HCT116 (cell line): Measurements from ENCODE around the gene EXOC4. TPM values are rescaled to one million over a fixed set of nuclear protein-coding genes. Genes with fewer than 3 reads are reported as not detected.

Source experiments
- ATAC-seq: fragments of 200-7000 bp; cut with Tn5 transposase; 2 replicates; pipeline ENCODE4 v1.9.1; 2020; ENCODE audit warnings: mild to moderate bottlenecking, moderate library complexity
- BruUV-seq: library from RNA; stranded (reverse); fragments of 400-500 nt; replicated peaks from 2 replicates; lab custom pipeline; 2021; lab: Mats Ljungman, UMichigan
- CTCF ChIA-PET: fragments of 300-600 bp; sonication (Branson Sonifier 250); formaldehyde crosslinking; loops from one replicate; lab custom pipeline; 2021; ENCODE audit warnings: antibody characterized with exemption; lab: Charles Lee
- POLR2A ChIA-PET: fragments of 300-600, 350-600 bp; sonication (Branson Sonifier 250); formaldehyde crosslinking; loops from one replicate; lab custom pipeline; 2021; ENCODE audit warnings: antibody characterized with exemption; lab: Charles Lee
- RAD21 ChIA-PET, 2 experiments: fragments of 300-600 bp; sonication (Branson Sonifier 250); formaldehyde crosslinking; loops; one replicate each; lab custom pipeline; 2023; ENCODE audit warnings: low total read pairs in 2 of 2; ENCODE audit not compliant: uncharacterized antibody in 2 of 2, unreplicated experiment in 2 of 2, low non-redundant PET in 1 of 2; lab: Charles Lee
- DNase-seq: peaks from one replicate; pipeline ENCODE4 v3.0.0-alpha.2; 2010; ENCODE audit warnings: low read depth, low spot score
- H2AFZ ChIP-seq: fragments of 200-600 bp; shearing (Covaris generic), sonication (generic); 2 replicates; pipeline ENCODE4 v1.6.1; 2017; ENCODE audit warnings: low read depth, mixed run types, mixed read lengths, antibody characterized with exemption, low read length; ENCODE audit not compliant: poor library complexity, severe bottlenecking
- H3K27ac ChIP-seq: 2 replicates; pipeline ENCODE4 v1.5.1; 2012; ENCODE audit warnings: low read depth, low read length
- H3K27me3 ChIP-seq: fragments of 200-600 bp; sonication (generic); 2 replicates; pipeline ENCODE4 v1.6.1; 2016; ENCODE audit warnings: mixed run types, low read length, mixed read lengths; ENCODE audit not compliant: insufficient read depth
- H3K36me3 ChIP-seq, 2 experiments: fragments of 200-500 bp in 1 of 2; fragments of 200-600 bp in 1 of 2; sonication (Bioruptor generic) in 1 of 2; sonication (generic) in 1 of 2; 2 replicates each; pipeline versions ENCODE4 v1.5.1 to v1.6.1; 2014 to 2016; ENCODE audit warnings: low read length in 2 of 2, inconsistent platforms in 1 of 2, mixed read lengths in 1 of 2, mixed run types in 1 of 2; ENCODE audit not compliant: insufficient read depth in 2 of 2, control insufficient read depth in 1 of 2
- H3K4me1 ChIP-seq, 2 experiments: fragments of 200-600 bp in 1 of 2; sonication (generic) in 1 of 2; 2 replicates each; pipeline versions ENCODE4 v1.5.1 to v1.6.1; 2012 to 2017; ENCODE audit warnings: low read length in 2 of 2, inconsistent platforms in 1 of 2, mild to moderate bottlenecking in 1 of 2, mixed read lengths in 1 of 2, mixed run types in 1 of 2, moderate library complexity in 1 of 2; ENCODE audit not compliant: insufficient read depth in 2 of 2, control insufficient read depth in 1 of 2
- H3K4me2 ChIP-seq: fragments of 200-600 bp; sonication (generic); 2 replicates; pipeline ENCODE4 v1.6.1; 2017; ENCODE audit warnings: mixed run types, low read length, mixed read lengths
- H3K4me3 ChIP-seq, 2 experiments: fragments of 200-600 bp in 1 of 2; sonication (generic) in 1 of 2; replicated peaks in 1 of 2; 2 replicates each; pipeline ENCODE4 v1.5.1; 2011 to 2016; ENCODE audit warnings: low read length in 2 of 2, control low read depth in 1 of 2, low read depth in 1 of 2, mild to moderate bottlenecking in 1 of 2, mixed read lengths in 1 of 2, mixed run types in 1 of 2
- H3K79me2 ChIP-seq: fragments of 200-600 bp; sonication (generic); 2 replicates; pipeline ENCODE4 v1.6.1; 2017; ENCODE audit warnings: mild to moderate bottlenecking, mixed run types, low read length, moderate library complexity, mixed read lengths; ENCODE audit not compliant: insufficient read depth
- H3K9ac ChIP-seq: fragments of 200-600 bp; sonication (generic); 2 replicates; pipeline ENCODE4 v1.6.1; 2016; ENCODE audit warnings: low read length, mixed read lengths
- H3K9me2 ChIP-seq: fragments of 200-600 bp; sonication (generic), shearing (Covaris generic); 2 replicates; pipeline ENCODE4 v1.6.1; 2017; ENCODE audit warnings: mixed run types, mild to moderate bottlenecking, moderate library complexity; ENCODE audit not compliant: insufficient read depth
- H3K9me3 ChIP-seq, 2 experiments: fragments of 200-500 bp in 1 of 2; fragments of 200-600 bp in 1 of 2; sonication (Bioruptor generic) in 1 of 2; sonication (generic) in 1 of 2; 2 replicates each; pipeline ENCODE4 v1.6.1; 2014 to 2017; ENCODE audit warnings: low read length in 2 of 2, mixed read lengths in 2 of 2, inconsistent platforms in 1 of 2, low read depth in 1 of 2, mild to moderate bottlenecking in 1 of 2, mixed run types in 1 of 2, moderate library complexity in 1 of 2; ENCODE audit not compliant: control insufficient read depth in 1 of 2, insufficient read depth in 1 of 2
- H4K20me1 ChIP-seq: fragments of 200-600 bp; sonication (generic), shearing (Covaris generic); 2 replicates; pipeline ENCODE4 v1.6.1; 2017; ENCODE audit warnings: mixed run types, mild to moderate bottlenecking, moderate library complexity; ENCODE audit not compliant: insufficient read depth
- EGR1 ChIP-seq: IDR thresholded peaks from 2 replicates; pipeline ENCODE4 v1.6.1; 2012; ENCODE audit warnings: low read depth
- ELF1 ChIP-seq: IDR thresholded peaks from 2 replicates; pipeline ENCODE4 v1.6.1; 2012; ENCODE audit warnings: low read depth, borderline replicate concordance
- JUND ChIP-seq: IDR thresholded peaks from 2 replicates; pipeline ENCODE4 v1.6.1; 2012
- POLR2AphosphoS5 ChIP-seq: IDR thresholded peaks from 2 replicates; pipeline ENCODE4 v1.6.1; 2011; ENCODE audit warnings: mild to moderate bottlenecking, low read depth, low read length, moderate library complexity
- RAD21 ChIP-seq: IDR thresholded peaks from 2 replicates; pipeline ENCODE4 v1.6.1; 2012; ENCODE audit warnings: low read depth, mild to moderate bottlenecking
- SIN3A ChIP-seq: IDR thresholded peaks from 2 replicates; pipeline ENCODE4 v1.6.1; 2012; ENCODE audit warnings: low read depth
- SP1 ChIP-seq: IDR thresholded peaks from 2 replicates; pipeline ENCODE4 v1.6.1; 2012; ENCODE audit warnings: low read depth
- SRF ChIP-seq: IDR thresholded peaks from 2 replicates; pipeline ENCODE4 v1.6.1; 2012; ENCODE audit warnings: low read depth
- TCF7L2 ChIP-seq: IDR thresholded peaks from 2 replicates; pipeline ENCODE4 v1.7.0; 2011; ENCODE audit warnings: borderline replicate concordance, inconsistent platforms; ENCODE audit not compliant: insufficient read depth, insufficient read length; ENCODE audit errors: extremely low read depth
- YY1 ChIP-seq: IDR thresholded peaks from 2 replicates; pipeline ENCODE4 v1.6.1; 2011; ENCODE audit warnings: low read length, low read depth, moderate library complexity, mild to moderate bottlenecking; ENCODE audit not compliant: insufficient replicate concordance; ENCODE audit errors: extremely low read depth
- ZFX ChIP-seq: fragments of 450-650 bp; IDR thresholded peaks from 2 replicates; pipeline ENCODE4 v1.6.1; 2017
- ZNF274 ChIP-seq: fragments of 200-500 bp; sonication (Bioruptor generic); IDR thresholded peaks from 2 replicates; pipeline ENCODE4 v1.6.1; 2014; ENCODE audit warnings: mild to moderate bottlenecking, low read depth, low read length, inconsistent platforms
- intact Hi-C: fragments of 100-400 bp; cut with micrococcal nuclease; formaldehyde crosslinking; loops from 2 replicates; pipeline ENCODE4 v1.10.0; 2022
- total RNA-seq: library from RNA; stranded (reverse); gene quantifications from one replicate; pipeline ENCODE4 v1.2.1, GENCODE V29; 2021; ENCODE audit not compliant: unreplicated experiment
- TF ChIP-seq, protein P1 (sequence below): IDR thresholded peaks from 2 replicates; pipeline ENCODE4 v1.6.1; 2011; ENCODE audit warnings: mild to moderate bottlenecking, low read length, moderate library complexity; ENCODE audit not compliant: insufficient replicate concordance; ENCODE audit errors: extremely low read depth
- TF ChIP-seq, protein P2 (sequence below): IDR thresholded peaks from 2 replicates; pipeline ENCODE4 v1.6.1; 2012
- TF ChIP-seq, protein P3 (sequence below): IDR thresholded peaks from 2 replicates; pipeline ENCODE4 v1.6.1; 2012; ENCODE audit warnings: low read depth

EXOC4 gene
- total RNA-seq, 1 experiment from 2014 or later, result 40.3 TPM

DNA sequence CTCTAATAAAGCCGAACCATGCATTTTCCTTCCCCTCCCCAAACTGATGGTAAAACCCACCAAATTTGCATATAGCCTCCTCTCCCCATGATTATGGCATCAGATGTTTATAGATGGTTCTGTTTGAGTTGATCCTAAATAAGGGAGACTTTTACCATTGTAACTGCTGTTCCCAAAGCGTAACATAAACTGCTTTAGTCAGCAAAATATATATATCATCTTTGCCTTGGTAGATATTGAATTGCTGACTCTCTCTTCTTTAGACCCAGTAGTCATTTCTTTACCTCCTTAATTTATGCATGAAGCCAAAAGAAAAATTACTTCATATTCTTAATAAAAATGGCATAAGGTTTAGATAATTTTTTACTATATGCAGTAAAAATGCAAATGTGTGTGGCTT lies 788.1 kb downstream of the EXOC4 start:
- H3K4me2 ChIP-seq, result no peak overlapping the region
- no peak overlapping the region for H2AFZ ChIP-seq
- no peak overlapping the region for H3K9ac ChIP-seq
- TF ChIP-seq ZNF274 (no peak), SIN3A (no peak), YY1 (no peak), POLR2AphosphoS5 (no peak), SRF (no peak), SP1 (no peak), ZFX (no peak), JUND (no peak), EGR1 (no peak), ELF1 (no peak), TCF7L2 (no peak), RAD21 (no peak)
- TF ChIP-seq, protein P1, sequence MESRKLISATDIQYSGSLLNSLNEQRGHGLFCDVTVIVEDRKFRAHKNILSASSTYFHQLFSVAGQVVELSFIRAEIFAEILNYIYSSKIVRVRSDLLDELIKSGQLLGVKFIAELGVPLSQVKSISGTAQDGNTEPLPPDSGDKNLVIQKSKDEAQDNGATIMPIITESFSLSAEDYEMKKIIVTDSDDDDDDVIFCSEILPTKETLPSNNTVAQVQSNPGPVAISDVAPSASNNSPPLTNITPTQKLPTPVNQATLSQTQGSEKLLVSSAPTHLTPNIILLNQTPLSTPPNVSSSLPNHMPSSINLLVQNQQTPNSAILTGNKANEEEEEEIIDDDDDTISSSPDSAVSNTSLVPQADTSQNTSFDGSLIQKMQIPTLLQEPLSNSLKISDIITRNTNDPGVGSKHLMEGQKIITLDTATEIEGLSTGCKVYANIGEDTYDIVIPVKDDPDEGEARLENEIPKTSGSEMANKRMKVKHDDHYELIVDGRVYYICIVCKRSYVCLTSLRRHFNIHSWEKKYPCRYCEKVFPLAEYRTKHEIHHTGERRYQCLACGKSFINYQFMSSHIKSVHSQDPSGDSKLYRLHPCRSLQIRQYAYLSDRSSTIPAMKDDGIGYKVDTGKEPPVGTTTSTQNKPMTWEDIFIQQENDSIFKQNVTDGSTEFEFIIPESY, result no peak
- TF ChIP-seq, protein P2, sequence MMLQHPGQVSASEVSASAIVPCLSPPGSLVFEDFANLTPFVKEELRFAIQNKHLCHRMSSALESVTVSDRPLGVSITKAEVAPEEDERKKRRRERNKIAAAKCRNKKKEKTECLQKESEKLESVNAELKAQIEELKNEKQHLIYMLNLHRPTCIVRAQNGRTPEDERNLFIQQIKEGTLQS, result no peak
- TF ChIP-seq, protein P3, sequence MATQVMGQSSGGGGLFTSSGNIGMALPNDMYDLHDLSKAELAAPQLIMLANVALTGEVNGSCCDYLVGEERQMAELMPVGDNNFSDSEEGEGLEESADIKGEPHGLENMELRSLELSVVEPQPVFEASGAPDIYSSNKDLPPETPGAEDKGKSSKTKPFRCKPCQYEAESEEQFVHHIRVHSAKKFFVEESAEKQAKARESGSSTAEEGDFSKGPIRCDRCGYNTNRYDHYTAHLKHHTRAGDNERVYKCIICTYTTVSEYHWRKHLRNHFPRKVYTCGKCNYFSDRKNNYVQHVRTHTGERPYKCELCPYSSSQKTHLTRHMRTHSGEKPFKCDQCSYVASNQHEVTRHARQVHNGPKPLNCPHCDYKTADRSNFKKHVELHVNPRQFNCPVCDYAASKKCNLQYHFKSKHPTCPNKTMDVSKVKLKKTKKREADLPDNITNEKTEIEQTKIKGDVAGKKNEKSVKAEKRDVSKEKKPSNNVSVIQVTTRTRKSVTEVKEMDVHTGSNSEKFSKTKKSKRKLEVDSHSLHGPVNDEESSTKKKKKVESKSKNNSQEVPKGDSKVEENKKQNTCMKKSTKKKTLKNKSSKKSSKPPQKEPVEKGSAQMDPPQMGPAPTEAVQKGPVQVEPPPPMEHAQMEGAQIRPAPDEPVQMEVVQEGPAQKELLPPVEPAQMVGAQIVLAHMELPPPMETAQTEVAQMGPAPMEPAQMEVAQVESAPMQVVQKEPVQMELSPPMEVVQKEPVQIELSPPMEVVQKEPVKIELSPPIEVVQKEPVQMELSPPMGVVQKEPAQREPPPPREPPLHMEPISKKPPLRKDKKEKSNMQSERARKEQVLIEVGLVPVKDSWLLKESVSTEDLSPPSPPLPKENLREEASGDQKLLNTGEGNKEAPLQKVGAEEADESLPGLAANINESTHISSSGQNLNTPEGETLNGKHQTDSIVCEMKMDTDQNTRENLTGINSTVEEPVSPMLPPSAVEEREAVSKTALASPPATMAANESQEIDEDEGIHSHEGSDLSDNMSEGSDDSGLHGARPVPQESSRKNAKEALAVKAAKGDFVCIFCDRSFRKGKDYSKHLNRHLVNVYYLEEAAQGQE, result no peak
- TF ChIP-seq, all 23 proteins: peak for 0
- BruUV-seq, result no TSS peak
- CTCF ChIA-PET, result interaction anchor here (0.6 kb wide), 1 partner anchor 54 kb away, joined by 3 read pairs; no protein-coding TSS in a partner anchor
- Histone ChIP-seq H3K36me3 (no peaks in the 10 kb centered on the region), H3K27ac (no peak overlapping the region), H3K9me2 (no peaks in the 10 kb centered on the region), H3K9me3 (no peaks in the 10 kb centered on the region), H3K4me1 (no peaks in the 10 kb centered on the region), H3K27me3 (no peaks in the 10 kb centered on the region), H3K4me3 (no peak overlapping the region), H4K20me1 (no peaks in the 10 kb centered on the region), H3K79me2 (no peaks in the 10 kb centered on the region)
- POLR2A ChIA-PET, result no interaction called here
- intact Hi-C loops, result no loop called here
- ATAC-seq (no peak), DNase-seq (no peak)
- RAD21 ChIA-PET, result no interaction called here
